SU-DHL-6 (cell line): ENCODE results near the gene TPD52L1.

Experiments used
- H2AFZ ChIP-seq: fragments of 200-600 bp; sonication (generic); 2 replicates; pipeline ENCODE4 v1.6.1; 2014; ENCODE audit warnings: low read depth, mild to moderate bottlenecking, moderate library complexity, mixed read lengths, antibody characterized with exemption, low read length; ENCODE audit not compliant: severe bottlenecking
- H3F3A ChIP-seq: fragments of 200-600 bp; shearing (Covaris generic); 2 replicates; pipeline ENCODE4 v1.6.0; 2016; ENCODE audit warnings: antibody characterized with exemption, mild to moderate bottlenecking; ENCODE audit not compliant: insufficient read depth
- H3K27ac ChIP-seq: fragments of 200-600 bp; sonication (generic); 2 replicates; pipeline ENCODE4 v1.5.1; 2016; ENCODE audit warnings: low read depth, mild to moderate bottlenecking, low read length, moderate library complexity, mixed read lengths
- H3K27me3 ChIP-seq: fragments of 200-600 bp; sonication (generic), shearing (Covaris generic); 2 replicates; pipeline ENCODE4 v1.6.0; 2014; ENCODE audit warnings: mild to moderate bottlenecking, low read length
- H3K36me3 ChIP-seq: fragments of 200-600 bp; sonication (generic); 2 replicates; pipeline ENCODE4 v1.6.1; 2014; ENCODE audit warnings: mild to moderate bottlenecking, low read length, mixed read lengths
- H3K4me2 ChIP-seq: fragments of 300-600, 200-600 bp; shearing (Covaris generic), sonication (generic); 2 replicates; pipeline ENCODE4 v1.6.0; 2014; ENCODE audit warnings: low read length, low read depth, mild to moderate bottlenecking; ENCODE audit not compliant: poor library complexity, severe bottlenecking
- H3K4me3 ChIP-seq: fragments of 200-600 bp; sonication (generic); 2 replicates; pipeline ENCODE4 v1.5.1; 2014; ENCODE audit warnings: antibody characterized with exemption, low read length, mild to moderate bottlenecking, mixed read lengths; ENCODE audit not compliant: insufficient read depth, poor library complexity, severe bottlenecking
- H3K79me2 ChIP-seq: fragments of 200-600 bp; sonication (generic); 2 replicates; pipeline ENCODE4 v1.6.1; 2014; ENCODE audit warnings: mild to moderate bottlenecking, low read length, moderate library complexity; ENCODE audit not compliant: insufficient read depth
- H3K9ac ChIP-seq: fragments of 200-600 bp; sonication (generic); 2 replicates; pipeline ENCODE4 v1.7.0; 2014; ENCODE audit warnings: mild to moderate bottlenecking, low read length
- H3K9me2 ChIP-seq: fragments of 200-600 bp; sonication (generic); replicated peaks from 2 replicates; pipeline ENCODE4 v1.6.1; 2014; ENCODE audit warnings: low read length; ENCODE audit not compliant: insufficient read depth
- H3K9me3 ChIP-seq: fragments of 200-600 bp; sonication (generic); 2 replicates; pipeline ENCODE4 v1.6.1; 2014; ENCODE audit warnings: low read length, mixed read lengths; ENCODE audit not compliant: insufficient read depth
- H4K20me1 ChIP-seq: fragments of 200-600 bp; sonication (generic); 2 replicates; pipeline ENCODE4 v1.6.1; 2014; ENCODE audit warnings: low read depth, mild to moderate bottlenecking, antibody characterized with exemption, low read length, moderate library complexity, mixed read lengths
- EZH2phosphoT487 ChIP-seq: fragments of 200-600 bp; sonication (generic), shearing (Covaris generic); conservative IDR thresholded peaks from 2 replicates; pipeline ENCODE4 v1.6.1; 2018; ENCODE audit warnings: mild to moderate bottlenecking, antibody characterized with exemption, low read length, moderate library complexity, mixed read lengths
- TF ChIP-seq, protein P1 (sequence below): fragments of 200-600 bp; sonication (generic); IDR thresholded peaks from one replicate; pipeline ENCODE4 v1.5.1; 2017; ENCODE audit warnings: antibody characterized with exemption, mild to moderate bottlenecking, low read length, moderate library complexity; ENCODE audit not compliant: insufficient read depth, poor library complexity, severe bottlenecking

The TPD52L1 gene

GRCh38 chr6:125310994-125311649, 157.5 kb downstream of the TPD52L1 start:
- H4K20me1 ChIP-seq, result no peaks in the 10 kb centered on the region
- no peak overlapping the region for H3K4me2 ChIP-seq
- TF ChIP-seq EZH2phosphoT487, result no peak
- TF ChIP-seq, protein P1, sequence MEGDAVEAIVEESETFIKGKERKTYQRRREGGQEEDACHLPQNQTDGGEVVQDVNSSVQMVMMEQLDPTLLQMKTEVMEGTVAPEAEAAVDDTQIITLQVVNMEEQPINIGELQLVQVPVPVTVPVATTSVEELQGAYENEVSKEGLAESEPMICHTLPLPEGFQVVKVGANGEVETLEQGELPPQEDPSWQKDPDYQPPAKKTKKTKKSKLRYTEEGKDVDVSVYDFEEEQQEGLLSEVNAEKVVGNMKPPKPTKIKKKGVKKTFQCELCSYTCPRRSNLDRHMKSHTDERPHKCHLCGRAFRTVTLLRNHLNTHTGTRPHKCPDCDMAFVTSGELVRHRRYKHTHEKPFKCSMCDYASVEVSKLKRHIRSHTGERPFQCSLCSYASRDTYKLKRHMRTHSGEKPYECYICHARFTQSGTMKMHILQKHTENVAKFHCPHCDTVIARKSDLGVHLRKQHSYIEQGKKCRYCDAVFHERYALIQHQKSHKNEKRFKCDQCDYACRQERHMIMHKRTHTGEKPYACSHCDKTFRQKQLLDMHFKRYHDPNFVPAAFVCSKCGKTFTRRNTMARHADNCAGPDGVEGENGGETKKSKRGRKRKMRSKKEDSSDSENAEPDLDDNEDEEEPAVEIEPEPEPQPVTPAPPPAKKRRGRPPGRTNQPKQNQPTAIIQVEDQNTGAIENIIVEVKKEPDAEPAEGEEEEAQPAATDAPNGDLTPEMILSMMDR, result peak; percentile 33
- H3K9me2 ChIP-seq, result no peaks in the 10 kb centered on the region
- no peaks in the 10 kb centered on the region for H3K36me3 ChIP-seq
- no peaks in the 10 kb centered on the region for H3F3A ChIP-seq
- no peak overlapping the region for H2AFZ ChIP-seq
- no peaks in the 10 kb centered on the region for H3K27me3 ChIP-seq
- no peaks in the 10 kb centered on the region for H3K79me2 ChIP-seq
- no peak overlapping the region for H3K4me3 ChIP-seq
- H3K27ac ChIP-seq, result no peak overlapping the region
- H3K9me3 ChIP-seq, result no peaks in the 10 kb centered on the region
- H3K9ac ChIP-seq, result no peak overlapping the region

DNA sequence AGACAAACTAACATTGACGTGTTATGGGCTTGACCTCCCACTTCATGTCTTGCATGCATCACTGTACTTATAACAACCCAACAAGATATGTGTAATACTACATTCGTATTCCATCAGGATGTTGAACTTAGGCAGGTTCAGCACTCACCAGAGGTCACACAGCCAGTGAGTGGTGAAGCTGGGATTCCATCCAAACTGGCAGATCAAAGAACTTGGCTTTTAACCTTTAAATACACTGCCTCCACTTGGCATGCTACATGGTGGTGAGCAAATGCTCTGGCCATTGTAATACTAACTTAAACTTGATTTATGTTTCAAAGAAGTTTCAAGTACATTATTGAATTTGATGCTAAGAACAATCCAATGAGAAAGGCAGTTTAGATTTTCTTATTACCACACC, 158.9 kb downstream of the TPD52L1 start:
- H3K4me2 ChIP-seq, result no peak overlapping the region
- no peak overlapping the region for H3K4me3 ChIP-seq
- no peak for TF ChIP-seq EZH2phosphoT487
- TF ChIP-seq, protein P1, result no peak
- no peaks in the 10 kb centered on the region for H3K36me3 ChIP-seq
- no peaks in the 10 kb centered on the region for H3K79me2 ChIP-seq
- H2AFZ ChIP-seq, result no peak overlapping the region
- no peaks in the 10 kb centered on the region for H3K27me3 ChIP-seq
- H3K9me2 ChIP-seq, result no peaks in the 10 kb centered on the region
- no peak overlapping the region for H3K9ac ChIP-seq
- no peaks in the 10 kb centered on the region for H3F3A ChIP-seq
- no peaks in the 10 kb centered on the region for H3K9me3 ChIP-seq
- H3K27ac ChIP-seq, result no peak overlapping the region
- H4K20me1 ChIP-seq, result no peaks in the 10 kb centered on the region

DNA sequence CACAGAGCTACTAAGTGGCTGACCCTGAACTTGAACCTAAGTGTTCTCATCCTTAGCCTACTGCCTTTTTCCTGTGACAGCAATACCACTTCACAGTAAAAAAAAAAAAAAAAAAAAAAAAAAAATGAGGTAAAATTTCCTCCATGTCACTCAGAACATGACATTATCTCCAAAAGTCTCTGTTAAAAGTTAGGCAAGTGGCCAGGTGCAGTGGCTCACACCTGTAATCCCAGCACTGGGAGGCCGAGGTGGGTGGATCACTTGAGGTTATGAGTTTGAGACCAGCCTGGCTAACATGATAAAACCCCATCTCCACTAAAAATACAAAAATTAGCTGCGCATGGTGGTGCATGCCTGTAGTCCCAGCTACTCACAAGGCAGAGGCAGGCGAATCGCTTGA, 159.4 kb downstream of the TPD52L1 start:
- H3K4me3 ChIP-seq, result no peak overlapping the region
- TF ChIP-seq, protein P1, result no peak
- no peak for TF ChIP-seq EZH2phosphoT487
- H3K27me3 ChIP-seq, result no peaks in the 10 kb centered on the region
- no peak overlapping the region for H3K9ac ChIP-seq
- no peaks in the 10 kb centered on the region for H4K20me1 ChIP-seq
- H3F3A ChIP-seq, result no peaks in the 10 kb centered on the region
- H2AFZ ChIP-seq, result no peak overlapping the region
- no peaks in the 10 kb centered on the region for H3K9me3 ChIP-seq
- no peaks in the 10 kb centered on the region for H3K79me2 ChIP-seq
- no peaks in the 10 kb centered on the region for H3K36me3 ChIP-seq
- H3K4me2 ChIP-seq, result no peak overlapping the region
- H3K27ac ChIP-seq, result no peak overlapping the region
- no peaks in the 10 kb centered on the region for H3K9me2 ChIP-seq
